Spinal cord (tissue), 10 donors: ENCODE measurements around the gene NR3C2. TPM values are rescaled to one million over a fixed set of nuclear protein-coding genes. Genes with fewer than 3 reads are reported as not detected.

Experiments used
- DNase-seq, 6 donors: peaks; one replicate each; pipeline versions ENCODE4 v3.0.0 to v3.0.0-alpha.2; 2013 to 2015; ENCODE audit warnings: low spot score in 6 of 6, low read depth in 4 of 6
- H3K27ac ChIP-seq: one replicate; pipeline ENCODE4 v1.5.1; 2013; ENCODE audit warnings: low read depth, low read length, control low read depth
- H3K27me3 ChIP-seq: one replicate; pipeline ENCODE4 v1.6.1; 2013; ENCODE audit warnings: low read length; ENCODE audit not compliant: control insufficient read depth, insufficient read depth
- H3K36me3 ChIP-seq: one replicate; pipeline ENCODE4 v1.6.1; 2013; ENCODE audit warnings: low read length; ENCODE audit not compliant: control insufficient read depth, insufficient read depth
- H3K4me1 ChIP-seq: one replicate; pipeline ENCODE4 v1.6.1; 2013; ENCODE audit warnings: low read length; ENCODE audit not compliant: control insufficient read depth, insufficient read depth
- H3K4me3 ChIP-seq: one replicate; pipeline ENCODE4 v1.5.1; 2013; ENCODE audit warnings: low read depth, low read length, control low read depth
- H3K9me3 ChIP-seq: one replicate; pipeline ENCODE4 v1.6.1; 2013; ENCODE audit warnings: low read length; ENCODE audit not compliant: control insufficient read depth, insufficient read depth
- WGBS: methylation state at CpG from one replicate; pipeline ENCODE4 v1.1.5; 2013; ENCODE audit warnings: missing lambda C conversion rate; ENCODE audit not compliant: insufficient coverage; 5-methylcytosine and 5-hydroxymethylcytosine counted together
- polyA plus RNA-seq, 2 donors: library from polyadenylated mRNA; unstranded; fragments of 120-200 nt; gene quantifications; one replicate each; pipeline ENCODE4 v1.2.1, GENCODE V29; 2013; ENCODE audit not compliant: insufficient read length in 2 of 2
- total RNA-seq, 2 donors: library from RNA; depleted of rRNA in 1 of 2; stranded (reverse); fragments of 120-200 nt in 1 of 2; fragments of >200 nt in 1 of 2; gene quantifications; one replicate each; pipeline versions ENCODE4 v1.2.3 to v1.2.4, GENCODE V29; 2013 to 2014
- donor health status: healthy.

The NR3C2 gene
- total and polyA plus RNA-seq, 4 donors: 9.2 to 27.0 (median 14.1) TPM

GRCh38 chr4:148302416-148302815 lies 139.8 kb downstream of the NR3C2 start:
- WGBS: no CpG with 5 or more reads among the region's 1 CpG
- no peaks in the 10 kb centered on the region for H3K36me3 ChIP-seq
- DNase-seq: no peak
- no peaks in the 10 kb centered on the region for H3K27me3 ChIP-seq
- H3K27ac ChIP-seq: no peak overlapping the region
- H3K4me3 ChIP-seq: no peak overlapping the region
- peaks cover 4% of the 10 kb centered on the region for H3K9me3 ChIP-seq
- no peaks in the 10 kb centered on the region for H3K4me1 ChIP-seq

- no peak overlapping the region for H3K4me3 ChIP-seq
- WGBS: 87% methylated on average over 1 of the region's 1 CpG
- no peaks in the 10 kb centered on the region for H3K36me3 ChIP-seq
- DNase-seq: no peak
- H3K4me1 ChIP-seq: no peaks in the 10 kb centered on the region
- peaks cover 4% of the 10 kb centered on the region for H3K9me3 ChIP-seq
- H3K27ac ChIP-seq: no peak overlapping the region
- no peaks in the 10 kb centered on the region for H3K27me3 ChIP-seq
These were observed 141.3 kb downstream of the NR3C2 start for GRCh38 chr4:148300877-148301276.

- H3K4me1 ChIP-seq: no peaks in the 10 kb centered on the region
- no peaks in the 10 kb centered on the region for H3K27me3 ChIP-seq
These were observed 142.9 kb downstream of the NR3C2 start for GRCh38 chr4:148299337-148299736.

GRCh38 chr4:148296498-148296897 lies 145.7 kb downstream of the NR3C2 start:
- H3K27ac ChIP-seq: no peak overlapping the region
- no CpG with 5 or more reads among the region's 2 CpGs for WGBS
- peaks cover 4% of the 10 kb centered on the region for H3K9me3 ChIP-seq
- no peak overlapping the region for H3K4me3 ChIP-seq
- no peaks in the 10 kb centered on the region for H3K36me3 ChIP-seq
- H3K4me1 ChIP-seq: no peaks in the 10 kb centered on the region
- no peak for DNase-seq
- H3K27me3 ChIP-seq: no peaks in the 10 kb centered on the region

More at GRCh38 chr4:148299337-148299736, 142.9 kb downstream of the NR3C2 start:
- Histone ChIP-seq H3K36me3 (no peaks in the 10 kb centered on the region), H3K27ac (no peak overlapping the region), H3K4me3 (no peak overlapping the region), H3K9me3 (peaks cover 4% of the 10 kb centered on the region)
- DNase-seq: no peak
- WGBS: 93% methylated on average over 5 of the region's 9 CpGs

GRCh38 chr4:148295642-148296041 lies 146.6 kb downstream of the NR3C2 start:
- DNase-seq: no peak
- WGBS: no CpG with 5 or more reads among the region's 1 CpG
- Histone ChIP-seq H3K36me3 (no peaks in the 10 kb centered on the region), H3K4me1 (no peaks in the 10 kb centered on the region), H3K9me3 (no peaks in the 10 kb centered on the region), H3K27me3 (no peaks in the 10 kb centered on the region), H3K27ac (no peak overlapping the region), H3K4me3 (no peak overlapping the region)

- Histone ChIP-seq H3K4me3 (no peak overlapping the region), H3K36me3 (no peaks in the 10 kb centered on the region), H3K9me3 (no peaks in the 10 kb centered on the region), H3K27ac (no peak overlapping the region), H3K27me3 (no peaks in the 10 kb centered on the region), H3K4me1 (peaks cover 1% of the 10 kb centered on the region)
- no CpG with 5 or more reads among the region's 1 CpG for WGBS
- DNase-seq: no peak
These were observed 148.6 kb downstream of the NR3C2 start for GRCh38 chr4:148293571-148293970.

GRCh38 chr4:148292686-148293085 lies 149.5 kb downstream of the NR3C2 start:
- Histone ChIP-seq H3K9me3 (no peaks in the 10 kb centered on the region), H3K36me3 (no peaks in the 10 kb centered on the region), H3K27ac (no peak overlapping the region), H3K4me3 (no peak overlapping the region), H3K4me1 (peaks cover 5% of the 10 kb centered on the region), H3K27me3 (no peaks in the 10 kb centered on the region)
- WGBS: no CpG with 5 or more reads among the region's 1 CpG
- no peak for DNase-seq

GRCh38 chr4:148289740-148290139 lies 152.5 kb downstream of the NR3C2 start:
- Histone ChIP-seq H3K36me3 (no peaks in the 10 kb centered on the region), H3K4me3 (no peak overlapping the region), H3K27ac (no peak overlapping the region), H3K4me1 (peaks cover 9% of the 10 kb centered on the region), H3K9me3 (no peaks in the 10 kb centered on the region), H3K27me3 (no peaks in the 10 kb centered on the region)
- WGBS: 100% methylated on average over 1 of the region's 4 CpGs
- DNase-seq: peak in 1 of 6 donors; percentile 11

- H3K9me3 ChIP-seq: no peaks in the 10 kb centered on the region
- no CpG with 5 or more reads among the region's 3 CpGs for WGBS
- H3K36me3 ChIP-seq: no peaks in the 10 kb centered on the region
- H3K27ac ChIP-seq: no peak overlapping the region
- peak in 2 of 6 donors; percentile 50 to 60 for DNase-seq
- H3K4me1 ChIP-seq: peaks cover 9% of the 10 kb centered on the region
- no peak overlapping the region for H3K4me3 ChIP-seq
- H3K27me3 ChIP-seq: no peaks in the 10 kb centered on the region
These were observed 153.8 kb downstream of the NR3C2 start for GRCh38 chr4:148288448-148288847.

- no peak overlapping the region for H3K27ac ChIP-seq
- H3K36me3 ChIP-seq: no peaks in the 10 kb centered on the region
- no CpG with 5 or more reads among the region's 1 CpG for WGBS
- no peaks in the 10 kb centered on the region for H3K9me3 ChIP-seq
- H3K4me3 ChIP-seq: no peak overlapping the region
- H3K27me3 ChIP-seq: no peaks in the 10 kb centered on the region
- peaks cover 11% of the 10 kb centered on the region for H3K4me1 ChIP-seq
- DNase-seq: peak in 2 of 6 donors; percentile 57 to 63
These were observed 155.1 kb downstream of the NR3C2 start for GRCh38 chr4:148287111-148287510.
